ENCODE measurements around the gene DAZAP1.

Gene DAZAP1

GRCh38 chr19:1459479-1459878 is 52.1 kb downstream of the DAZAP1 start:
- DNase-seq (ENCODE audit: low spot score): no peak

DNA sequence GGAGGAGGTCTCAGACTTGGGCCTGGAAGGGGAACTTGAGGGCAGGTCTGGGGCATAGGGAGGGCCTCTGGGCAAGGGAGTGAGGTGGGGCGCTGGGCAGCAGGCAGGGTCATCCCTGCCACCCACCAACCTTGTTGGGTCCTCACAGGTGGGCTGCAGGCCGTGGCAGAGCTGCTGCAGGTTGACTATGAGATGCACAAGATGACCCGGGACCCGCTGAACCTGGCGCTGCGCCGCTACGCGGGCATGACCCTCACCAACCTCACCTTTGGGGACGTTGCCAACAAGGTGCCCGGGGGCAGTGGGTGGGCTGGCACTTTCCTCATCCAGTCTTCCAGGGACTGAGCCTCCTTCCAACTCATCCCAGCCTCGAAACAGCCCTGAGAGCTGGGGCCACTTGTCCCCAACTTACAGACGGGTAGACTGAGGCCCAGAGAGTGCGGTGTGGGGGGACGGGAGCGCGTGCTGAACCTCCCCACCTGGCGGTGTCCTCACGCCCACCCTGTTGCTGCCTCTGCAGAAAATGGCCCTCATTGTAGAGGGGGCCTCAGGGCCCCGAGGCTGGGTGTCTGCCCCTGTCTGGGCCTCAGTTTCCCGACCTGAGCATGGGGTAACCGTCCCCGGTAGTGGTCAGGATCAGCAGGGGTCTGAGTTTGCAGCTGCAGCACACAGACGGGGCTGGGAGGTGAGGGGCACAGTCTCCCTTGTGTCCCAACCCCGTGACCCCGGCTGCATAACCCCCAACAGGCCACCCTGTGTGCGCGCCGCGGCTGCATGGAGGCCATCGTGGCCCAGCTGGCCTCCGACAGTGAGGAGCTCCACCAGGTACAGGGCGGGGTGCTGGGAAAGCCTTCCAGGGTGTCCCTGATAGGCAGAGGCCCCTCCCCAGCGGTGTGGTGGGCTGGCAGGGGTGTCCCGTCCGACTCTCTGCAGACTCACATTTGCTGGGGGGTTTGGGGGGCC is 52.9 kb downstream of the DAZAP1 start:
- DNase-seq (ENCODE audit: low spot score): no peak

GRCh38 chr19:1461862-1462261 is 54.5 kb downstream of the DAZAP1 start:
- DNase-seq (ENCODE audit: low spot score): no peak

GRCh38 chr19:1465191-1466016 is 58.0 kb downstream of the DAZAP1 start:
- DNase-seq (ENCODE audit: low spot score): no peak

DNA sequence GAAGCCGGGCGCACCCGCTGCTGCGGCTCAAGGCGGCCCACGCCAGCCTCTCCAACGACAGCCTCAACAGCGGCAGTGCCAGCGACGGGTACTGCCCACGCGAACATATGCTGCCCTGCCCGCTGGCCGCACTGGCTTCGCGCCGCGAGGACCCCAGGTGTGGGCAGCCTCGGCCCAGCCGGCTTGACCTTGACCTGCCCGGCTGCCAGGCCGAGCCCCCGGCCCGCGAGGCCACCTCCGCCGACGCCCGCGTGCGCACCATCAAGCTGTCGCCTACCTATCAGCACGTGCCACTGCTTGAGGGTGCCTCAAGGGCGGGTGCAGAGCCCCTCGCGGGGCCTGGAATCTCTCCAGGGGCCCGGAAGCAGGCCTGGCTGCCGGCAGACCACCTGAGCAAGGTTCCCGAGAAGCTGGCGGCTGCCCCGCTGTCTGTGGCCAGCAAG is 58.7 kb downstream of the DAZAP1 start:
- DNase-seq (ENCODE audit: low spot score): no peak

DNA sequence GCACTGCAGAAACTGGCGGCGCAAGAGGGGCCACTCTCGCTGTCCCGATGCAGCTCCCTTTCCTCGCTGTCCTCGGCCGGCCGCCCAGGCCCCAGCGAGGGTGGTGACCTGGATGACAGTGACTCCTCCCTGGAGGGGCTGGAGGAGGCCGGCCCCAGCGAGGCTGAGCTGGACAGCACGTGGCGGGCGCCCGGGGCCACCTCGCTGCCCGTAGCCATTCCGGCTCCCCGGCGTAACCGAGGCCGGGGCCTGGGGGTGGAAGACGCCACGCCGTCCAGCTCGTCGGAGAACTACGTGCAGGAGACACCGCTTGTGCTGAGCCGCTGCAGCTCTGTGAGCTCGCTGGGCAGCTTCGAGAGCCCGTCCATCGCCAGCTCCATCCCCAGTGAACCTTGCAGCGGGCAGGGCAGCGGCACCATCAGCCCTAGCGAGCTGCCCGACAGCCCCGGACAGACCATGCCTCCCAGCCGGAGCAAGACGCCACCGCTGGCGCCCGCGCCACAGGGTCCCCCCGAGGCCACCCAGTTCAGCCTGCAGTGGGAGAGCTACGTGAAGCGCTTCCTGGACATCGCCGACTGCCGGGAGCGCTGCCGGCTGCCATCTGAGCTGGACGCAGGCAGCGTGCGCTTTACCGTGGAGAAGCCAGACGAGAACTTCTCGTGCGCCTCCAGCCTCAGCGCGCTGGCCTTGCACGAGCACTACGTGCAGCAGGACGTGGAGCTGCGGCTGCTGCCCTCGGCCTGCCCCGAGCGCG is 59.3 kb downstream of the DAZAP1 start:
- DNase-seq (ENCODE audit: low spot score): no peak

DNA sequence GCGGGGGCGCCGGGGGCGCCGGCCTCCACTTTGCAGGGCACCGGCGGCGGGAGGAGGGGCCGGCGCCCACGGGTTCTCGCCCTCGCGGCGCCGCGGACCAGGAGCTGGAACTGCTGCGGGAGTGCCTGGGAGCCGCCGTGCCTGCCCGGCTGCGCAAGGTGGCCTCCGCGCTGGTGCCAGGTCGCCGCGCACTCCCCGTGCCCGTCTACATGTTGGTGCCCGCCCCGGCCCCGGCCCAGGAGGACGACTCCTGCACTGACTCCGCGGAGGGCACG is 59.8 kb downstream of the DAZAP1 start:
- no peak for DNase-seq (ENCODE audit: low spot score)

- no peak for DNase-seq (ENCODE audit: low spot score)
These were observed 60.3 kb downstream of the DAZAP1 start for GRCh38 chr19:1467490-1468273.

DNA sequence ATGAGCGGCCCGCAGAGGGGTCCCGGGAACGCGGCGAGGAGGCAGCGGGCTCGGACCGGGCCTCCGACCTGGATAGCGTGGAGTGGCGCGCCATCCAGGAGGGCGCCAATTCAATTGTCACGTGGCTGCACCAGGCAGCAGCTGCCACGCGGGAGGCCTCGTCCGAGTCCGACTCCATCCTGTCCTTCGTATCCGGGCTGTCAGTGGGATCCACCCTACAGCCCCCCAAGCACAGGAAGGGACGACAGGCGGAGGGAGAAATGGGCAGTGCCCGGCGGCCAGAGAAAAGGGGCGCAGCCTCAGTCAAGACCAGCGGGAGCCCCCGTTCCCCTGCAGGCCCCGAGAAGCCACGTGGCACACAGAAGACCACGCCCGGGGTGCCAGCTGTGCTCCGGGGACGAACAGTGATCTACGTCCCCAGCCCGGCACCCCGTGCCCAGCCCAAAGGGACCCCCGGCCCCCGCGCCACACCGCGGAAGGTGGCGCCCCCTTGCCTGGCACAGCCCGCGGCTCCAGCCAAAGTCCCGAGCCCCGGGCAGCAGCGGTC is 61.0 kb downstream of the DAZAP1 start:
- no peak for DNase-seq (ENCODE audit: low spot score)

DNA sequence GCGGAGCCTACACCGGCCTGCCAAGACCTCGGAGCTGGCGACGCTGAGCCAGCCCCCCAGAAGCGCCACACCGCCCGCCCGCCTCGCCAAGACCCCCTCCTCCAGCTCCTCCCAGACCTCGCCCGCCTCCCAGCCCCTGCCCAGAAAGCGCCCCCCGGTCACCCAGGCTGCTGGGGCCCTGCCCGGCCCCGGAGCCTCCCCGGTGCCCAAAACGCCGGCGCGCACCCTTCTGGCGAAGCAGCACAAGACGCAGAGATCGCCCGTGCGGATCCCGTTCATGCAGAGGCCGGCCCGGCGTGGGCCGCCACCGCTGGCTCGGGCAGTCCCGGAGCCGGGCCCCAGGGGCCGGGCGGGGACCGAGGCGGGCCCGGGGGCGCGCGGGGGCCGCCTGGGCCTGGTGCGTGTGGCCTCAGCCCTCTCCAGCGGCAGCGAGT is 61.5 kb downstream of the DAZAP1 start:
- DNase-seq (ENCODE audit: low spot score): no peak

DNA sequence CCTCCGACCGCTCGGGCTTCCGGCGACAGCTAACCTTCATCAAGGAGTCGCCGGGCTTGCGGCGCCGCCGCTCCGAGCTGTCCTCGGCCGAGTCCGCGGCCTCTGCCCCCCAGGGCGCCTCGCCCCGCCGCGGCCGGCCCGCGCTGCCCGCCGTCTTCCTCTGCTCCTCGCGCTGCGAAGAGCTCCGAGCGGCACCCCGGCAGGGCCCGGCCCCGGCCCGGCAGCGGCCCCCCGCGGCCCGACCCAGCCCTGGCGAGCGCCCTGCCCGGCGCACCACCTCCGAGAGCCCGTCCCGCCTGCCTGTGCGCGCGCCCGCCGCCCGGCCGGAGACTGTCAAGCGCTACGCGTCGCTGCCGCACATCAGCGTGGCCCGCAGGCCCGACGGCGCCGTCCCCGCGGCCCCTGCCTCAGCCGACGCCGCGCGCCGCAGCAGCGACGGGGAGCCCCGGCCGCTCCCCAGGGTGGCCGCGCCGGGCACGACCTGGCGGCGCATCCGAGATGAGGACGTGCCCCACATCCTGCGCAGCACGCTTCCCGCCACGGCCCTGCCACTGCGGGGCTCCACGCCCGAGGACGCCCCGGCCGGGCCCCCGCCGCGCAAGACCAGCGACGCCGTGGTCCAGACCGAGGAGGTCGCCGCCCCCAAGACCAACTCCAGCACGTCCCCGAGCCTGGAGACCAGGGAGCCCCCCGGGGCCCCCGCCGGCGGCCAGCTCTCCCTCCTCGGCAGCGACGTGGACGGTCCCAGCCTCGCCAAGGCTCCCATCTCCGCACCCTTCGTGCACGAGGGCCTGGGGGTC is 62.1 kb downstream of the DAZAP1 start:
- DNase-seq (ENCODE audit: low spot score): no peak

DNA sequence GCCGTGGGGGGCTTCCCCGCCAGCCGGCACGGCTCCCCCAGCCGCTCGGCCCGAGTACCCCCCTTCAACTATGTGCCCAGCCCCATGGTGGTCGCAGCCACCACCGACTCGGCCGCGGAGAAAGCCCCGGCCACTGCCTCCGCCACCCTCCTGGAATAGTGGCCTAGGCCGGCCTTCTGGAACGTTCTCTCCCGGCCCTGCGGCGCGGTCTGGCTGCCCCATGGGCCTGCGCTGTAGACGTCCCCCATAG is 62.6 kb downstream of the DAZAP1 start:
- DNase-seq (ENCODE audit: low spot score): no peak

DNA sequence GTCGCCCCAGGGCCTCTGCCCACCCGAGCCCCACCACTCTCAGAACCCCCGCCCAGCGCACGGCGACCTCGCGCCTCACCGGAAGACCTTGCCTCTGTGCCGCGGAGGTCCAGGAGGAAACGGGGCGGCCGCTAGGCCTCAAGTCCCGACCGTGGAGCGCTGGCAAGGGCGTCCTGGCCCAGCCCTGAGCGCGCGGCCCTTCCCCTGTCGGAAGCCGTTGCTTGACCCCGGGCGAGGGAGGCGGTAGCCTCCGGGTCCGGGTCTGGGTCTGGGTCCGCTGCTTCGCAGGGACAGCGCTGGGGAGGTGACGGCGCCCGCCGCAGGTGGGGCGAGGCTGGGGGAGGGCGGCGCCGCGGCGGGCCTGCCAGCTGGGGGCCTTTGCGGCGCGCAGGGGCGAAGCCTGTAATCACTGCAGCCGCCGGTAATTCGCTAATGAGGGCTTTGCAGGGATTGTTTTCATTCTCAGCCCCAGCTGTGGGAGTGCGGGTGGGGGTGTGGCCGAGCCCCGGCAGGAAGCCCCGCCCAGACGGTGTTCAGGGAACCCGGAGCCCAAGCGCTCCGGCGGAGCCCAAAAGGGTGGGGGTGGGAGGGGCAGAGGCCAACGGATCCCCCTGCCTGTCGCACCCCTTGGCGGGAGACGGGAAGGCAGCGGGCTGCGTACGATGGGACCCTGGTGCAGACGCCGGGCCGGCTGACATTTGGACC is 63.1 kb downstream of the DAZAP1 start:
- DNase-seq (ENCODE audit: low spot score): no peak

GRCh38 chr19:1471010-1471514 is 63.7 kb downstream of the DAZAP1 start:
- no peak for DNase-seq (ENCODE audit: low spot score)

GRCh38 chr19:1471515-1472160 is 64.3 kb downstream of the DAZAP1 start:
- DNase-seq (ENCODE audit: low spot score): no peak

DNA sequence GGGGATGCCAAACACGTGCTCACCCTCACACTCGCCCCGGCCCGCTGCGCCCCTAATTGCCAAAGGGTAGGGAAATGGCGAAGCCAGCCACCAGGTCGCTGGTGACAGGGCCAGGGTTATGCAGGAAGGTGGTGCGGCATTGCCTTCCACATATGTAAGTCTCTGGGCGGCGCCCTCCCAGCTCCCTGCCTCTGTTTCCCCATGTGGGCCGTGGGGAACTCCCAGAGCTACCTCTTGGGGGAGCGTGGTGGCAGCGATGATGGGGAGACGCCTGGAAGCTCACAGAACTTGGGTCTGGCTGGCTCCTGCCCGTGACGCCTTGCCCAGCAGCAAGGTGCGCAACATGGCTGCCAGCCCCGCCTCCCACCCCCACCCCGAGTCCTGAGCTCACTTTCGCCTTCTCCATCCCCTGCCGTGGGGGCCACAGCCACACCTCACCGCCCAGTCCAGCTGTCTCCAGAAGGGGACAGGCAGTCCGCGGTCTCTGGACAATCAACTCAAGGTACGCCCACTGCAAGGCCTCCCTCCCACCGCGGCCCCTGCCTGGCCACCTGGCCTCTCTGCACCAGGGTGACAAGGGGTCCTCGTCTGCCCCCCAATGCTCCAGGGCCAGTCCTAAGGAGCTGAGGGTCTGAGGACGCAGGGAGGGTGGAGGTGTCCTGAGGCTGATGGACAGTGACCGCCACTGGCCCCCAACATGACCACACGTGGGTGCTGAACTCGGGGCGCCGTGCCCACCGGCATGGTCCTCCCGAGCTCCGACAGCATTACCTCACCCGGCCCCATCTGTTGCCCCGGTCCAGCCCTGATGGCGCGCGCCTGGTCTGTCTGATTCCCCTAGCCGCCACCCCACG is 65.1 kb downstream of the DAZAP1 start:
- DNase-seq (ENCODE audit: low spot score): no peak

DNA sequence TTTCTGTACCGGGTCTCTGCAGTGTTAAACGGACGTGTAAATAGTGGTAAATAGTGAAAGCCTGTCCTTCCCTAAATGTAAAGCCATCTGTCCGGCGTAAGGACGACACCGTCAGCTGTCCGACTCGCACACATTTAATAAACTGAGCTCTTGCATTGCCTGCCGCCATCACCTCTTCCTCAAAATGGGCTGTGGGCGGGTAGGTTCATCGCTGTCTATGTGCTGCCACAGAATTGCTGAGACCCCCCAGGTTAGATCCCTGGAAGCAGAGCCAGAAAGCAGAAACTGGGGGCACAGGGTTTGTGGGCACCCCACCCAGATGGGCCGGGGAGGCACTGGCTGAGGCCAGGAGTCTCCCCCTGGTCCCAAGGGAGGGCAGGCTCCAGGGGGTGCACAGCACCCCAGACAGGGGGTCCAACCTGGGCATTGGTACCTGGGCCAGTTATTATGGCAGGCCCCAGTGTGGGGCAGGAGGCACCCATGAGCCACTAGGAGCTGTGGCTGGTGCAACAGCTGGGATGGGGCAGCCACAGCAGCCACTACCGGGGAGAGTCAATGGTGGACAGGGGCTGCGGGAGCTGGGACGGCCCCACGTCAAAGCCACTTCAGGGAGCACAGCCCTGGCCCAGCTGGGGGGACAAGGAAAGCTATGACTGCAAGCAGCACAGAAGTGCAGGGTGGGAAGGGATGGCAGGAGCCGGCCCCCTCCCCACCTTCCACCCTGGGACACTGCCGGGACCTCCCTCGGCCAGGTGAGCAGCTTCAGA is 65.9 kb downstream of the DAZAP1 start:
- DNase-seq (ENCODE audit: low spot score): no peak

Measured in COLO829 (cell line).